HepG2 (cell line): ENCODE measurements around the gene PDE1C. TPM values are rescaled to one million over a fixed set of nuclear protein-coding genes. Genes with fewer than 3 reads are reported as not detected.

ENCODE experiments used
- ATAC-seq: fragments of 200-7000 bp; cut with Tn5 transposase; 3 replicates; pipeline ENCODE4 v1.9.1; 2020; ENCODE audit warnings: mild to moderate bottlenecking, moderate library complexity
- BruUV-seq: library from RNA; stranded (reverse); fragments of 400-500 nt; replicated peaks from 2 replicates; lab custom pipeline; 2021; lab: Mats Ljungman, UMichigan
- CTCF ChIA-PET: fragments of 300-600 bp; formaldehyde crosslinking; extraction: SDS; loops from one replicate; lab custom pipeline; 2021; ENCODE audit warnings: low total read pairs, inconsistent platforms, low intra/inter-chr PET ratio; lab: Yijun Ruan, JAX
- POLR2A ChIA-PET: fragments of 350-600 bp; sonication (Branson Sonifier 250); formaldehyde crosslinking; loops from one replicate; lab custom pipeline; 2020; ENCODE audit warnings: antibody characterized with exemption, inconsistent platforms; lab: Yijun Ruan, JAX
- DNase-seq: peaks from one replicate; pipeline ENCODE4 v3.0.0-alpha.2; 2015; ENCODE audit warnings: low spot score
- FAIRE-seq: peaks from 3 replicates; lab custom pipeline; 2011; peaks lifted over from hg19 to GRCh38; lab: Jason Lieb, UNC
- H2AFZ ChIP-seq: one replicate; pipeline ENCODE4 v1.6.1; 2011; ENCODE audit warnings: low read length, inconsistent platforms
- H3K27ac ChIP-seq: fragments of 300-600 bp; 3 replicates; pipeline ENCODE4 v1.8.0; 2011; ENCODE audit warnings: mixed run types, mild to moderate bottlenecking, mixed read lengths, low read length, inconsistent platforms; ENCODE audit not compliant: insufficient read depth; ENCODE audit errors: extremely low read length
- H3K27me3 ChIP-seq, 2 experiments: fragments of 200-600 bp in 1 of 2; 2 replicates in 1 of 2; 3 replicates in 1 of 2; pipeline versions ENCODE4 v1.6.0 to v1.8.0; 2011; ENCODE audit warnings: low read length in 2 of 2, mild to moderate bottlenecking in 2 of 2, moderate library complexity in 2 of 2, inconsistent platforms in 1 of 2; ENCODE audit not compliant: insufficient read depth in 2 of 2, control insufficient read depth in 1 of 2
- H3K36me3 ChIP-seq, 2 experiments: fragments of 200-600 bp in 1 of 2; replicated peaks in 1 of 2; 2 replicates in 1 of 2; 3 replicates in 1 of 2; pipeline versions ENCODE4 v1.5.1 to v1.8.0; 2011; ENCODE audit warnings: low read length in 2 of 2, inconsistent platforms in 1 of 2; ENCODE audit not compliant: insufficient read depth in 2 of 2, control insufficient read depth in 1 of 2
- H3K4me1 ChIP-seq: 2 replicates; pipeline ENCODE4 v1.5.1; 2012; ENCODE audit warnings: low read length, inconsistent platforms; ENCODE audit not compliant: insufficient read depth
- H3K4me2 ChIP-seq: 2 replicates; pipeline ENCODE4 v1.6.0; 2011; ENCODE audit warnings: low read depth, low read length, inconsistent platforms
- H3K4me3 ChIP-seq, 3 experiments: fragments of 200-600 bp in 1 of 3; sonication (generic), shearing (Covaris generic) in 1 of 3; replicated peaks in 1 of 3; 2 replicates each; pipeline ENCODE4 v1.5.1; 2011 to 2016; ENCODE audit warnings: low read length in 3 of 3, inconsistent platforms in 2 of 3, low read depth in 2 of 3, mild to moderate bottlenecking in 2 of 3, control low read depth in 1 of 3, mixed read lengths in 1 of 3; ENCODE audit not compliant: insufficient read depth in 1 of 3
- H3K79me2 ChIP-seq: one replicate; pipeline ENCODE4 v1.6.1; 2011; ENCODE audit warnings: low read length, inconsistent platforms; ENCODE audit not compliant: insufficient read depth
- H3K9ac ChIP-seq: 2 replicates; pipeline ENCODE4 v1.6.0; 2011; ENCODE audit warnings: mild to moderate bottlenecking, low read depth, low read length, inconsistent platforms; ENCODE audit not compliant: insufficient read depth
- H3K9me3 ChIP-seq: 2 replicates; pipeline ENCODE4 v1.5.1; 2012; ENCODE audit warnings: mild to moderate bottlenecking, low read length
- H4K20me1 ChIP-seq: 2 replicates; pipeline ENCODE4 v1.6.0; 2011; ENCODE audit warnings: inconsistent platforms, mild to moderate bottlenecking, low read length, moderate library complexity; ENCODE audit not compliant: insufficient read depth
- MTA3 ChIP-seq: sonication (generic); formaldehyde crosslinking; IDR thresholded peaks from 2 replicates; pipeline ENCODE4 v1.4.0; 2020; ENCODE audit warnings: missing genetic modification reagents
- SRY ChIP-seq: sonication (generic); formaldehyde crosslinking; IDR thresholded peaks from 2 replicates; pipeline ENCODE4 v1.8.0; 2022; ENCODE audit warnings: mild to moderate bottlenecking, missing genetic modification reagents
- ZNF296 ChIP-seq: sonication (generic); formaldehyde crosslinking; conservative IDR thresholded peaks from 2 replicates; pipeline ENCODE4 v1.5.0; 2020; ENCODE audit warnings: mild to moderate bottlenecking, missing genetic modification reagents
- ZNF317 ChIP-seq: sonication (generic); formaldehyde crosslinking; IDR thresholded peaks from 2 replicates; pipeline ENCODE4 v1.5.0; 2020; ENCODE audit warnings: mild to moderate bottlenecking, missing genetic modification reagents
- ZNF430 ChIP-seq: sonication (generic); formaldehyde crosslinking; IDR thresholded peaks from 2 replicates; pipeline ENCODE4 v1.9.0; 2021; ENCODE audit warnings: mild to moderate bottlenecking, missing genetic modification reagents
- WGBS: methylation state at CpG from one replicate; pipeline ENCODE4 v1.1.6; 2017; ENCODE audit warnings: low lambda C conversion rate; 5-methylcytosine and 5-hydroxymethylcytosine counted together
- in situ Hi-C: cut with HindIII; loops from 2 replicates; pipeline ENCODE4 v1.10.0; 2017; ENCODE audit warnings: low pct_unique_long_range_greater_than_20kb; ENCODE audit not compliant: extremely low pct_ligation_motif_present
- intact Hi-C: fragments of 100-400 bp; cut with micrococcal nuclease; formaldehyde crosslinking; loops from one replicate; pipeline ENCODE4 v1.10.0; 2022; ENCODE audit not compliant: unreplicated experiment
- polyA plus RNA-seq, 8 experiments: library from polyadenylated mRNA; depleted of rRNA in 3 of 8; stranded (reverse) in 7 of 8; unstranded in 1 of 8; fragments of >200 nt; fragmentation: Illumina TruSeq in 4 of 8; extraction: Trizol in 4 of 8; gene quantifications; 2 replicates each; pipeline versions ENCODE4 v1.2.1 to v1.2.3, GENCODE V29; 2011 to 2016; ENCODE audit warnings: low read depth in 4 of 8, missing spikeins in 1 of 8, mixed read lengths in 1 of 8; ENCODE audit not compliant: insufficient read depth in 1 of 8
- total RNA-seq, 5 experiments: library from RNA; depleted of rRNA; stranded (reverse); fragments of >200 nt; fragmentation: Illumina TruSeq; extraction: Trizol; gene quantifications; 2 replicates each; pipeline ENCODE4 v1.2.3, GENCODE V29; 2016; ENCODE audit warnings: low read depth in 1 of 5
- TF ChIP-seq, protein P1 (sequence below): IDR thresholded peaks from 2 replicates; pipeline ENCODE4 v1.6.1; 2016; ENCODE audit warnings: mild to moderate bottlenecking
- TF ChIP-seq, protein P2 (sequence below): IDR thresholded peaks from 2 replicates; pipeline ENCODE4 v1.6.1; 2016; ENCODE audit warnings: missing biosample characterization, missing genetic modification reagents, low read depth

PDE1C gene
- total and polyA plus RNA-seq, 2 of the 13 experiments (the other 11 are each of a cell fraction or from before 2014, with no cell fraction given): not detected

DNA sequence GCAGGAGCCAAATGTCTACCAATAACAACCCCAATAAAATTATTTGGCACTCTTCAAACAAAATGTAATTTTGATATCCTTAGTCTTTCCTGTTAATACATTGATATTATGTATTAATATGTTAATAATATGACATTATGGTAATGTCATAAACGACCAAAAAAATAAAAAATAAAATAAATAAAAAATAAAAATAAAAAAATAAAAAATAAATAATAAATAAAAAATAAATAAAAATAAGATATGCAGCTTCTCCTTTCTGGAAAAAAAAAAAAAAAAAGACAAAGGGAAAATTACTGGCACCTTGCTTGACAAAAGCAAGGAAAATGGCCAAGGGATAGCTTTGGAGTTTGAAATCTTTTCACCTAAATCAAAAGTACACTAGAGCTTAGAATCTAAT is 214.7 kb downstream of the PDE1C start (continued):
- TF ChIP-seq, protein P1, sequence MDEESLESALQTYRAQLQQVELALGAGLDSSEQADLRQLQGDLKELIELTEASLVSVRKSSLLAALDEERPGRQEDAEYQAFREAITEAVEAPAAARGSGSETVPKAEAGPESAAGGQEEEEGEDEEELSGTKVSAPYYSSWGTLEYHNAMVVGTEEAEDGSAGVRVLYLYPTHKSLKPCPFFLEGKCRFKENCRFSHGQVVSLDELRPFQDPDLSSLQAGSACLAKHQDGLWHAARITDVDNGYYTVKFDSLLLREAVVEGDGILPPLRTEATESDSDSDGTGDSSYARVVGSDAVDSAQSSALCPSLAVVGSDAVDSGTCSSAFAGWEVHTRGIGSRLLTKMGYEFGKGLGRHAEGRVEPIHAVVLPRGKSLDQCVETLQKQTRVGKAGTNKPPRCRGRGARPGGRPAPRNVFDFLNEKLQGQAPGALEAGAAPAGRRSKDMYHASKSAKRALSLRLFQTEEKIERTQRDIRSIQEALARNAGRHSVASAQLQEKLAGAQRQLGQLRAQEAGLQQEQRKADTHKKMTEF (CRISPR knock-in tag): no peak
- TF ChIP-seq ZNF317 (no peak), SRY (CRISPR knock-in tag) (no peak), MTA3 (CRISPR knock-in tag) (no peak), ZNF296 (no peak)
- TF ChIP-seq, all 625 proteins: peak for 0

DNA sequence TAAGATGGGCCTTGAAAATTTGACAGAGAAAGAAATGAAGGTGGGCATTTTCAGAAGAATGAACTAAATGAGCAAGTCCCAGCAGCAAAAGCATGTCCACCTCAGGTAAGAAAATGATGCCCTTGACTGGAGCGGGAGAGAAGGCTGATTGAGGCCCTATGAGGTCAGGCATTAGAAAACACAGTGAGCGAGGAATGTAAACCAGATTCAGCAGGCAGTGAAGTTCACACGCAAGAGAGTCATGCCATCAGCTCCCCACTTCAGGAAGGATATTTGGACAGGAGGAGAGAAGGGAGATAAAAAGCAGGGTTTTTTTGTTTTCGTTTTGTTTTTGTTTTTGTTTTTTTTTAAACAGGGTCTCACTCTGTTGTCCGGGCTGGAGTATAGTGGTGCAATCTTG is 216.8 kb downstream of the PDE1C start:
- Histone ChIP-seq H3K9me3 (no peaks in the 10 kb centered on the region), H3K4me2 (no peak overlapping the region), H3K36me3 (no peaks in the 10 kb centered on the region), H3K4me3 (no peak overlapping the region), H3K9ac (no peak overlapping the region), H3K27ac (no peak overlapping the region), H2AFZ (no peak overlapping the region), H3K79me2 (no peaks in the 10 kb centered on the region), H3K4me1 (no peaks in the 10 kb centered on the region), H4K20me1 (no peaks in the 10 kb centered on the region), H3K27me3 (no peaks in the 10 kb centered on the region)
- intact Hi-C loops (no loop called here), in situ Hi-C loops (no loop called here)
- CTCF ChIA-PET: no interaction called here
- no TSS peak for BruUV-seq
- 3% methylated on average over 5 of the region's 5 CpGs for WGBS
- FAIRE-seq: no peak
- TF ChIP-seq ZNF430 (CRISPR knock-in tag): no peak
- POLR2A ChIA-PET: no interaction called here
- ATAC-seq: no peak
- DNase-seq: no peak

DNA sequence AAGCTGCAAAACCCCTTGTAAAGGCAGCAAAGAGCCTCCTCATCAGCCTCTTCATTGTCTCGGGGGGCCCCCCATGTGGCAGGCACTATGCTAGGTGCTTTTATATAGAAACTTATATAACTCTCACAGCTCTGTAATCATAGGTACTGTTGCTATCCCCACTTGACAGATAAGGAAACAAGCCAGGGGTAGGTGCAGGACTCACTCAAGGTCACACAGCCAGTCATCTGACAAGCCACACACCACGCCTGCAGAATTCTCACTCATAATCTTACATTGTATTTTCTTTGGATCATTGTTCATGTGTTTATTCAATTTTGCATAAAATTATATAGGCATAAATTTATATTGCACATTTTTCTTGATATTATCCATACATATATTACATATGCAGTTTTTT is 217.7 kb downstream of the PDE1C start:
- Histone ChIP-seq H3K9me3 (no peaks in the 10 kb centered on the region), H3K27ac (no peak overlapping the region), H3K4me1 (no peaks in the 10 kb centered on the region), H4K20me1 (no peaks in the 10 kb centered on the region), H2AFZ (no peak overlapping the region), H3K79me2 (no peaks in the 10 kb centered on the region), H3K27me3 (no peaks in the 10 kb centered on the region), H3K36me3 (no peaks in the 10 kb centered on the region), H3K4me2 (no peak overlapping the region), H3K4me3 (no peak overlapping the region), H3K9ac (no peak overlapping the region)
- DNase-seq: no peak
- intact Hi-C loops (no loop called here), in situ Hi-C loops (no loop called here)
- FAIRE-seq: no peak
- no TSS peak for BruUV-seq
- ChIA-PET CTCF (no interaction called here), POLR2A (no interaction called here)
- no peak for ATAC-seq
- 6% methylated on average over 2 of the region's 2 CpGs for WGBS
- TF ChIP-seq, protein P2, sequence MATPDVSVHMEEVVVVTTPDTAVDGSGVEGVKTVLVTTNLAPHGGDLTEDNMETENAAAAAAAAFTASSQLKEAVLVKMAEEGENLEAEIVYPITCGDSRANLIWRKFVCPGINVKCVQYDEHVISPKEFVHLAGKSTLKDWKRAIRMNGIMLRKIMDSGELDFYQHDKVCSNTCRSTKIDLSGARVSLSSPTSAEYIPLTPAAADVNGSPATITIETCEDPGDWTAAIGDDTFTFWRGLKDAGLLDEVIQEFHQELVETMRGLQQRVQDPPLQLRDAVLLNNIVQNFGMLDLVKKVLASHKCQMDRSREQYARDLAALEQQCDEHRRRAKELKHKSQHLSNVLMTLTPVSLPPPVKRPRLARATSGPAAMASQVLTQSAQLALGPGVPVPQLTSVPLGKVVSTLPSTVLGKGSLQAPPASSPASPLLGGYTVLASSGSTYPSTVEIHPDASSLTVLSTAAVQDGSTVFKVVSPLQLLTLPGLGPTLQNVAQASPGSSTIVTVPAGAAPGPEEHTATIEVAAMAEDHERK (CRISPR knock-in tag): no peak
